ENCODE results near the gene BCAR3.

BCAR3 gene

GRCh38 chr1:93672477-93673162, 9.0 kb downstream of the BCAR3 start:
- Histone ChIP-seq H3K9ac (ENCODE audit: low read length) (no peak overlapping the region), H3K4me1 (ENCODE audit: insufficient read depth, low read length) (peaks cover 50% of the 10 kb centered on the region), H3K27ac (ENCODE audit: low read depth, low read length) (peak overlapping the region; percentile 53), H3K27me3 (ENCODE audit: control insufficient read depth in 1 of 2, insufficient read depth in 2 of 2, low read length in 2 of 2) (no peaks in the 10 kb centered on the region), H3K36me3 (ENCODE audit: insufficient read depth, low read length) (no peaks in the 10 kb centered on the region), H3K9me3 (ENCODE audit: low read length) (no peaks in the 10 kb centered on the region), H3K4me3 (ENCODE audit: low read depth in 1 of 2, low read length in 2 of 2) (no peak overlapping the region)

DNA sequence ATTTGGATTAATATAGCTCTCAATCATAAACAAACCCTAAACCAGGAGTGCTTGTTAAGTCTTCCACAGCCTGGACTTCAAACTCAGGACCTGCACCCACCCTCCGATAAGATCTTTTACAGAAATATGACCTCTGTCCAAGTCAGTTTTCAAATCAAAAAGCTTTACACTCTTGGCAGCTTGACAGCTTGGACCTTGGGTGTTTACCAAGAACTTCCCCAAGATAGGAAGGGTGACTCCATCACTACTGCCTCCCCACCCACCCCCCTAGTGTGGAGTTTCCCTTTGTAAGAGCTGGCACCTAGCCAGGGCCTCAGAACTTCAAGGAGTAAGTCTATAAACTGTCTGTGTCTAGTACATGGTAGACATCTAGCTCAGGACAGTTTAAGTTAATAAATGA, 9.6 kb downstream of the BCAR3 start:
- no peak overlapping the region for H3K4me3 ChIP-seq (ENCODE audit: low read depth in 1 of 2, low read length in 2 of 2)
- H3K36me3 ChIP-seq (ENCODE audit: insufficient read depth, low read length), result no peaks in the 10 kb centered on the region
- no peaks in the 10 kb centered on the region for H3K27me3 ChIP-seq (ENCODE audit: control insufficient read depth in 1 of 2, insufficient read depth in 2 of 2, low read length in 2 of 2)
- peaks cover 55% of the 10 kb centered on the region for H3K4me1 ChIP-seq (ENCODE audit: insufficient read depth, low read length)
- H3K9me3 ChIP-seq (ENCODE audit: low read length), result no peaks in the 10 kb centered on the region
- H3K9ac ChIP-seq (ENCODE audit: low read length), result no peak overlapping the region
- peak overlapping the region; percentile 53 for H3K27ac ChIP-seq (ENCODE audit: low read depth, low read length)

DNA sequence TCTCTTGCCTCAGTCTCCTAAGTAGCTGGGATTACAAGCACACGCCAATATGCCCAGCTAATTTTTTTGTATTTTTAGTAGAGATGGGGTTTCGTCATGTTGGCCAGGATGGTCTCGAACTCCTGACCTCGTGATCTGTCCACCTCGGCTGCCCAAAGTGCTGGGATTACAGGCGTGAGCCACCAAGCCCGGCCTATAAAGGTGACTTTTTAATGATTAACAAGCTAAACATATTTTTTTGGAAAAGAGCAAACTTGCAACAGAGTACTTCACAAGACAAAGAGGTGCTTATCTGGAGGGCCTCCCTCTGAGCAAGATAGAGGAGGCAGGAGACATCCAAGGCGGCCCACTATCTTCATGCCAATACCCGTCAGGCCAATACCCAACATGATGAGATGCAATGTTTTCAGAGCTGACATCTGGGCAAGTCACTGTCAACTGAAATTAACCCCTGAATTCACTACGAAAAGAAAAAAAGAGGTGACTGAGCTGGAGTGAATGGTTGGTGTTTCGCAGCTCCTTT, 10.5 kb downstream of the BCAR3 start:
- H3K27me3 ChIP-seq (ENCODE audit: control insufficient read depth in 1 of 2, insufficient read depth in 2 of 2, low read length in 2 of 2), result no peaks in the 10 kb centered on the region
- H3K4me3 ChIP-seq (ENCODE audit: low read depth in 1 of 2, low read length in 2 of 2), result no peak overlapping the region
- no peaks in the 10 kb centered on the region for H3K9me3 ChIP-seq (ENCODE audit: low read length)
- no peak overlapping the region for H3K9ac ChIP-seq (ENCODE audit: low read length)
- no peaks in the 10 kb centered on the region for H3K36me3 ChIP-seq (ENCODE audit: insufficient read depth, low read length)
- peaks cover 64% of the 10 kb centered on the region for H3K4me1 ChIP-seq (ENCODE audit: insufficient read depth, low read length)
- H3K27ac ChIP-seq (ENCODE audit: low read depth, low read length), result no peak overlapping the region

DNA sequence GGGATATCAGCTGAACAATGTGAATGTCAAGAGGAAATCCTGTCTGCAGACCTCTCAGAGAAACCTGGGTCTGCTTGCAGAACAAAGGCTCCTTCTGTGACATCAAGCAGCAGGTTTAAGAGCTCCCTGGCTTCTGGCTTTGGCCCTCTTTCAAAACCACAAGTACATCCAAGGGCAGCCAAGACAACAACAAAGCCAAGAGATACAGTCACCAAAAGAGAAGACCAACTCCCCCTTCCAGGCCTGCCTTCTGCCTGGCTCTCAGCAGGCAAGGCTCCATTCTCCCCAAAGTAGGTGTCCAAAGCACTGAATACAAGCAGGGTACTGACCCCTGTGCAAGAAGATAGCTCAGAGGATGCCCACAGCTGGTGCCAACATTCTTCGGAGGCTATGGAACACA, 11.5 kb downstream of the BCAR3 start:
- no peaks in the 10 kb centered on the region for H3K9me3 ChIP-seq (ENCODE audit: low read length)
- no peak overlapping the region for H3K4me3 ChIP-seq (ENCODE audit: low read depth in 1 of 2, low read length in 2 of 2)
- peaks cover 69% of the 10 kb centered on the region for H3K4me1 ChIP-seq (ENCODE audit: insufficient read depth, low read length)
- no peak overlapping the region for H3K9ac ChIP-seq (ENCODE audit: low read length)
- no peaks in the 10 kb centered on the region for H3K27me3 ChIP-seq (ENCODE audit: control insufficient read depth in 1 of 2, insufficient read depth in 2 of 2, low read length in 2 of 2)
- no peak overlapping the region for H3K27ac ChIP-seq (ENCODE audit: low read depth, low read length)
- no peaks in the 10 kb centered on the region for H3K36me3 ChIP-seq (ENCODE audit: insufficient read depth, low read length)

DNA sequence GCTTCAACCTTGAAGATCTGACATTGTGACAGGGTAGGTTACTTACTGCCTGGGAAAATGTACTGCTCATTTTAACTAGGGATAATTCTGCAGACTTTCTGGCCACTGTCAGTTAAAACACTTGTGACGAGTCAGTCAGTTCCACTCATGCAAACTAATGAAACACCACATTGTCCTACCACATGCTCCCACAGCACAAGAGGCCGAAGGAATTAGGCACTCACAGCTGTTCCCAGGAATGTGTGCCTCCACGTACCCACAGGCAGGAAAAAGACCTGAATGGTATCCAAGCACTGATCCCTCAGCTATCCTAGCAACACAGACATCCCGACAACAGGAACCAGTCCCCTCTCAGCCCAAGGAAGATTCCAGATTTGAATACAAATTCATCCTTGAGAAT, 12.3 kb downstream of the BCAR3 start:
- Histone ChIP-seq H3K9ac (ENCODE audit: low read length) (no peak overlapping the region), H3K27ac (ENCODE audit: low read depth, low read length) (peak overlapping the region; percentile 31), H3K36me3 (ENCODE audit: insufficient read depth, low read length) (no peaks in the 10 kb centered on the region), H3K4me3 (ENCODE audit: low read depth in 1 of 2, low read length in 2 of 2) (no peak overlapping the region), H3K4me1 (ENCODE audit: insufficient read depth, low read length) (peaks cover 73% of the 10 kb centered on the region), H3K27me3 (ENCODE audit: control insufficient read depth in 1 of 2, insufficient read depth in 2 of 2, low read length in 2 of 2) (no peaks in the 10 kb centered on the region), H3K9me3 (ENCODE audit: low read length) (no peaks in the 10 kb centered on the region)

GRCh38 chr1:93668951-93669350, 12.7 kb downstream of the BCAR3 start:
- H3K4me1 ChIP-seq (ENCODE audit: insufficient read depth, low read length), result peaks cover 77% of the 10 kb centered on the region
- no peak overlapping the region for H3K9ac ChIP-seq (ENCODE audit: low read length)
- H3K4me3 ChIP-seq (ENCODE audit: low read depth in 1 of 2, low read length in 2 of 2), result no peak overlapping the region
- no peaks in the 10 kb centered on the region for H3K9me3 ChIP-seq (ENCODE audit: low read length)
- H3K27me3 ChIP-seq (ENCODE audit: control insufficient read depth in 1 of 2, insufficient read depth in 2 of 2, low read length in 2 of 2), result no peaks in the 10 kb centered on the region
- peak overlapping the region; percentile 31 for H3K27ac ChIP-seq (ENCODE audit: low read depth, low read length)
- no peaks in the 10 kb centered on the region for H3K36me3 ChIP-seq (ENCODE audit: insufficient read depth, low read length)

GRCh38 chr1:93668121-93668520, 13.5 kb downstream of the BCAR3 start:
- H3K27me3 ChIP-seq (ENCODE audit: control insufficient read depth in 1 of 2, insufficient read depth in 2 of 2, low read length in 2 of 2), result no peaks in the 10 kb centered on the region
- H3K9me3 ChIP-seq (ENCODE audit: low read length), result no peaks in the 10 kb centered on the region
- H3K27ac ChIP-seq (ENCODE audit: low read depth, low read length), result no peak overlapping the region
- H3K9ac ChIP-seq (ENCODE audit: low read length), result no peak overlapping the region
- H3K4me3 ChIP-seq (ENCODE audit: low read depth in 1 of 2, low read length in 2 of 2), result no peak overlapping the region
- H3K4me1 ChIP-seq (ENCODE audit: insufficient read depth, low read length), result peaks cover 77% of the 10 kb centered on the region
- no peaks in the 10 kb centered on the region for H3K36me3 ChIP-seq (ENCODE audit: insufficient read depth, low read length)

- Histone ChIP-seq H3K9me3 (ENCODE audit: low read length) (no peaks in the 10 kb centered on the region), H3K4me1 (ENCODE audit: insufficient read depth, low read length) (peaks cover 77% of the 10 kb centered on the region), H3K9ac (ENCODE audit: low read length) (peak overlapping the region; percentile 2), H3K36me3 (ENCODE audit: insufficient read depth, low read length) (no peaks in the 10 kb centered on the region), H3K27ac (ENCODE audit: low read depth, low read length) (no peak overlapping the region), H3K27me3 (ENCODE audit: control insufficient read depth in 1 of 2, insufficient read depth in 2 of 2, low read length in 2 of 2) (no peaks in the 10 kb centered on the region), H3K4me3 (ENCODE audit: low read depth in 1 of 2, low read length in 2 of 2) (no peak overlapping the region)
Measured at GRCh38 chr1:93667642-93668041, 14.0 kb downstream of the BCAR3 start.

DNA sequence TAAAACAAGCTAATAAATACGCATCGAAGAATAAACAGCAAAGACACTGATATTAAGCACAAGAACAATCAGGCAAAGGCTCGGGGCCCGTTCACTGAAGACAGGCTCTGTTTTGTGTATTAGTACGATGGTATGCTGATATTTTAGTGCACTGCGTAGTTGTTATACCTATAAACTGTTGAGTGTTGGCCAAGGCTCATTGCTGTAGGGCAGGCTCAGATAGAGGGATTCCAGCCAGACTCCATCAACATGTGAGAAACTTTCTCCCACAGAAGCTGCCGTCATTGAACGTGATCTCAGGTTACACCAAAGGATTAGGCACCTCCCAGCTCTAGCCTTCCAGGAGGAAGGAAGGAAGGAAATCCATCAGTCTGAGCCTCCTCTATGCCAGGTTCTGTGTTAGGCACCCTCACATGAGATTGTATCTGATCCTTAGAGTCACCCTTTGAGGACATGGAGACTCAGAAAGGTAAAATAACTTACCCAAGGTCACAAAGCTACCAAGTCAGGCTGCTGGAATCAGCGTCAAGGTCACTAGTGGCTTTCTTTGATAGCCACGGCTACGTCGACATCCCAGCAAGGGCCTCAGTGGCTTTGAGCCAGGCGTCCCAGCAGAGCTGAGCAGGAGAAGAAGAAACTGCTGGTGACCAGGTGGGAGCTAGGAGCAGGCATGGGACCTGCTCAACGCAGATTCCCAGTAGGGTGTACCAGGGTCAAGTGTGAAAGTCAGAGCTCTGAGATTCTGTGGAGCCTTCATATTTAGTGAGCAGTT, 14.8 kb downstream of the BCAR3 start:
- no peaks in the 10 kb centered on the region for H3K36me3 ChIP-seq (ENCODE audit: insufficient read depth, low read length)
- H3K4me3 ChIP-seq (ENCODE audit: low read depth in 1 of 2, low read length in 2 of 2), result no peak overlapping the region
- H3K27ac ChIP-seq (ENCODE audit: low read depth, low read length), result peak overlapping the region; percentile 52
- no peaks in the 10 kb centered on the region for H3K27me3 ChIP-seq (ENCODE audit: control insufficient read depth in 1 of 2, insufficient read depth in 2 of 2, low read length in 2 of 2)
- H3K4me1 ChIP-seq (ENCODE audit: insufficient read depth, low read length), result peaks cover 77% of the 10 kb centered on the region
- H3K9ac ChIP-seq (ENCODE audit: low read length), result peak overlapping the region; percentile 2
- H3K9me3 ChIP-seq (ENCODE audit: low read length), result no peaks in the 10 kb centered on the region

DNA sequence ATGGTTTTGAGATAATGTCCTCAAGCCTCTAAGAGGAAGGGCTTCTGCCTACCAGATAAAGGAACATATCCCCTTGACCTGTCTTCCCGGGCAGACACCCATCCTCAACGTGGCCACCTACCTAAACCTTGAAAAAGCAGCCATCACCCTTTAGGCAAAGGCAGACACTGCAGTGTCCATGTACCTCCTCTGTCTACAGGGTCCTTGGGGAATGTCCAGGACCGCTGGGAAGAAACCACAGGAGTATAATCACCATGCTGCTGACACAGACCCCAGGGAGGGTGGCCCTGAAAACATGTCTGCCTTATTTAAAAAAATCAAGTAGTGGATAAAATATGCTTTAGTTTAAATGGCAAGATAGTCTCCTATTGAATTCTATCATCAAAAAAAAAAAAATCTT, 16.6 kb downstream of the BCAR3 start:
- Histone ChIP-seq H3K27me3 (ENCODE audit: control insufficient read depth in 1 of 2, insufficient read depth in 2 of 2, low read length in 2 of 2) (no peaks in the 10 kb centered on the region), H3K4me3 (ENCODE audit: low read depth in 1 of 2, low read length in 2 of 2) (no peak overlapping the region), H3K27ac (ENCODE audit: low read depth, low read length) (no peak overlapping the region), H3K9ac (ENCODE audit: low read length) (no peak overlapping the region), H3K4me1 (ENCODE audit: insufficient read depth, low read length) (peaks cover 78% of the 10 kb centered on the region), H3K36me3 (ENCODE audit: insufficient read depth, low read length) (no peaks in the 10 kb centered on the region), H3K9me3 (ENCODE audit: low read length) (no peaks in the 10 kb centered on the region)

DNA sequence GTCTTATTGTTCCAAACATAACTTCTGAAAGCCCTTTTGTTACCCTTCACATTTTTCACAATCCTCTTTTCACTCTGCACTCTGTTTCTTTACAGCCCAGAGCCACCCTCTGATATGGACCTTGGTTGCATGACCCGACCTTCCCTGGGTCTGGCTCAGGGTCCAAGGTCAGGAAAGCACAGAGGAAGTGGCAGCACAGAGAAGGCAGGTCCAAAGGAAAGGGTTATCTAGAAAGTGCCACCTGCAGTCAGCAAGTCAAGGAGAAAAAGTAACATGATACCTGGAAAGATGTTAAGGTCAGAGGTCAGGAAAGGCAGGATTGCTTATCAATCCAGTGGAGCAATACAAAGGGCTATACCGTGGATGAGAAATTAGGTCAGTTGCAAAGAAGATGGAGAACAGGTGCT, 18.4 kb downstream of the BCAR3 start:
- Histone ChIP-seq H3K4me3 (ENCODE audit: low read depth in 1 of 2, low read length in 2 of 2) (no peak overlapping the region), H3K9me3 (ENCODE audit: low read length) (no peaks in the 10 kb centered on the region), H3K4me1 (ENCODE audit: insufficient read depth, low read length) (peaks cover 70% of the 10 kb centered on the region), H3K27ac (ENCODE audit: low read depth, low read length) (peak overlapping the region; percentile 29), H3K27me3 (ENCODE audit: control insufficient read depth in 1 of 2, insufficient read depth in 2 of 2, low read length in 2 of 2) (no peaks in the 10 kb centered on the region), H3K9ac (ENCODE audit: low read length) (no peak overlapping the region), H3K36me3 (ENCODE audit: insufficient read depth, low read length) (no peaks in the 10 kb centered on the region)

Measured in muscle layer of colon (tissue), 2 donors.